GM21528 (cell line): Measurements from ENCODE around the gene BACH1.

Experiments used
- ATAC-seq: cut with Tn5 transposase; IDR thresholded peaks from one replicate; pipeline ENCODE4 v1.9.1; 2021; ENCODE audit warnings: mild to moderate bottlenecking, moderate library complexity; ENCODE audit not compliant: unreplicated experiment, low FRiP score

BACH1 gene

DNA sequence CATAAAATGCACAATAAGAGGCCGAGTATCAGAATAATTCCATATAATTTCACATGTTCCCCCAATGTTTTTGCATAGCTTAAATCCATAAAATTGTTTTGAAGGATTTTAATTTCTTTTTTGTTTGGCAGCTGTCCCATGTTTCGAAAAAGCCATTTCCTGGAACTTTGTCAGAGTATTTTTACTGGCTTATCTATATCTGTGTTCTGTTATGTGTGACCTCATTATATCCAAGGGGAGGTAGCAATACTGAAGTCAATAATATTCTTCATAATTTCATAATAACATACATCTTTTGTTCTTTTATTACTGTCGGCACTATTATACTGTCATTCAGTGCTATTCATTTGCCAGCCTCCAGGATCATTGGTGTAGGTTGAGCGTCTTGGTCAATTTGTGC, 9.4 kb upstream of the BACH1 start:
- ATAC-seq: no peak

DNA sequence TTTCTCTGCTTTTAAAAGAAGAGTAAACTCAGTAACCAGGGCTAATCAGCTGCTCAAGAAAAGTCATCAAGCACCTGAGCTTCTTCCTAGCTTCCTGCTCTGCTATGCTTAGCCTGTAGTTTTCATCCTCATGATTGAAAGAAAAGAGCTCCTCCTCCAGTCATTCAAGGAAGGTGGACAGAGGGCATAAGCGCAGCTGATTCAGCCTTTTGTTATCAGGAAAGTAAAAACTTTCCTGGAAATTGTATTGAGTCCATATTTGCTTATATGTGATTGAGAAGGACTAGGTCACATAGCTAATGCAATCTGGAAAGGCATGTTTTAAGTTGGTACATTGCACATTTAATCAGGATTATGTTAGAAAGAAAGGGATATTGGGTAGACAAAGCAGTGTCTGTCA, 8.5 kb upstream of the BACH1 start:
- no peak for ATAC-seq

DNA sequence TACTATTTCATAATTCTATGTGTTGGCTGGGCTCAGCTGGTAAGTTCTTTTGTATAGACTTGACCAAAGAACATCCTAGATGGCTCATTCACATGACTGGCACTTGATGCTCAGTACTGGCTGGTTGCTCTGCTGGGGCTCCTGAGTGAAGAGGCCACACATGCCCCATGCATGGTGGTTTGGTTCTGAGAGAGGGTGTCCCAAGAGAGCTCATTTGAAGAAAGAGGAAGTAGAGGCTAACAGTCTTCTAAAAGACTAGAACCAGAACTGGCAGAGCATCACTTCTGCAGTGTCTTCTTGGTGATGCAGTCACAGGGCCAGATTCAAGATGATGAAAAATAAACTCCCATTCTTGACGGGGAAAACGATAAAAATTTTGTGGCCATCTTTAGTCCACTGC, 5.2 kb upstream of the BACH1 start:
- peak; percentile 65 for ATAC-seq

DNA sequence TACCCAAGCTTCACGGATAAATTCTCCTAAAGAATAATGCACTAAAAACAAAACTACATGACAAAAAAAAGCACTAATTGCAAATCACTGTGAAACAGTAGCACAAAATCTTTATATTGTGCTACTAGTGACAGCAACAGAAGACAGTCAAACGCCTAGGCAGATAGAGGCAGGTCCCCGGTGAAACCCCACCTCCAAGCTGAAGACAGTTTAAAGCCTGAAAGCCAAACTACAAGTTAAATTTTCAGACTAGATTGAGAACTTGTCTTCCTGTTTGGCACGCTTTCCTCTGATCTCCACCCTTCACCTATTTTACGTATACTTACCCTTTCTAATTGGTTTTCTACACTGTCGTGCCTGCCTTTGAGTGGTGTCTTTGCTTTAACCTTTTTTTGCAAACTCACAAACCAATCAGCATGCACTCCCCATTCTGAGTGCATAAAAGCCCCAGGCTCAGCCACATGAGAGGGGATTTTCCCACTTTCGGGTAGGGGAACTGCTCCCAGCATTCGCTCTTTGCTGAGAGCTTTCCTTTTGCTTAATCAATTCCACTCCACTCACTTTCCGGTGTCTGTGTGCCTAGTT, 3.6 kb upstream of the BACH1 start:
- ATAC-seq: no peak

DNA sequence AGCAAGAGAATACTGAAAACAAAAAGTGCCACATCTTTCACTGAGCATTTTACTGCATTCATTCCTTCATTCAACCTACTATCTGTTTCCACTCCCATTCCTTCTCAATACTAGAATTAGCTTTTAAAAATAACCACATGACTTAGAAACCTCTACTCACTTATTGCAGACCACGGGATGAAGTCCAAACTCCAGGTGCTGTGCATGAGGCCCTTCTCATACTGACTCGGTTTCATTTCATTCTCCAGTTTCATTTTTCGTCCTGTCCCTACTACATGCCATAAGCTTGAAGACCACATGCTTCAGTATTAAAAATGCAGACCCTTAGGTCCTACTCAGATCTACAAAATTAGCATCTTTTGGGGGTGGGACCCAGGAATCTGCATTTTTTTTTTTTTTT, 2.3 kb upstream of the BACH1 start:
- ATAC-seq: no peak

DNA sequence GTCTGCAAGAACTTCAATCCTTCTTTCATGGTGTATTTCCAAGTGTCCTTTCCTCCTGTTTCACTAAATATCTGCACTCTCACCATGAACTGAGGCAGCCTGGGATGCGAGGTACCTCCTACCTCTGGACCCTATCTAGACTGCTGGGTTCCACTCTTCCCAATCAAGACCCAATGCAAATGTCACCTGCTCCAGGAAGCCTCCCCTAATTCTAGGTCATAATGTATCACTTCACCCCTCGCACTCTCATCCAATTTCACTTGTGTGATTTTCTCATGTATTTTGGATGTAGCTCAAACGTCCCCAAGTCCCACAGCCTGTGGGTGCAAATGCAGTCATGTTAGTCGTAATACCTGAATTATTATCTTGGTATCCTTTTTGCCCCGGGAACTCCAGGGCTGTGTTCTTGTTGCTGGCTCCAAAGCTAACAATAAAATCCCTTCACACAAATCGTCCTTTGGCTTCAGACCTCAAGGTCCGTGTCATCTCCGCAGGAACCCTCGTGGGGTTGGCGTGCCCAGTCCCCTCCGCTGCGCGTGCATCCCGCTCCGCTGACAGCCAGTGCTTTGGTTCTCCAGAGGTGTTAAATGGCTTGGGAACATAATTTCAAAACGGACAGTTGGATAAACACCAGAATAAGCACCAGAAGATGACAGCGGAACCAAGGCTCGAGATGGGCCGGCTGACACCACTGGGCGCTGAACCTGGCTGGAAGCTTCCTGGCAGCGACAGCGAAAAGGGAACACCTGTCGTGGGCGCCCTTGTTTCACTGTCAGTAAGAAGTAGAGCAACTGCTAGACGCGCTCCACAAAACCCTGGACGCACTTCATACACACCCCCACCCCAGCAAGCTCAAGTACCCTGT, 1.0 kb upstream of the BACH1 start:
- no peak for ATAC-seq

DNA sequence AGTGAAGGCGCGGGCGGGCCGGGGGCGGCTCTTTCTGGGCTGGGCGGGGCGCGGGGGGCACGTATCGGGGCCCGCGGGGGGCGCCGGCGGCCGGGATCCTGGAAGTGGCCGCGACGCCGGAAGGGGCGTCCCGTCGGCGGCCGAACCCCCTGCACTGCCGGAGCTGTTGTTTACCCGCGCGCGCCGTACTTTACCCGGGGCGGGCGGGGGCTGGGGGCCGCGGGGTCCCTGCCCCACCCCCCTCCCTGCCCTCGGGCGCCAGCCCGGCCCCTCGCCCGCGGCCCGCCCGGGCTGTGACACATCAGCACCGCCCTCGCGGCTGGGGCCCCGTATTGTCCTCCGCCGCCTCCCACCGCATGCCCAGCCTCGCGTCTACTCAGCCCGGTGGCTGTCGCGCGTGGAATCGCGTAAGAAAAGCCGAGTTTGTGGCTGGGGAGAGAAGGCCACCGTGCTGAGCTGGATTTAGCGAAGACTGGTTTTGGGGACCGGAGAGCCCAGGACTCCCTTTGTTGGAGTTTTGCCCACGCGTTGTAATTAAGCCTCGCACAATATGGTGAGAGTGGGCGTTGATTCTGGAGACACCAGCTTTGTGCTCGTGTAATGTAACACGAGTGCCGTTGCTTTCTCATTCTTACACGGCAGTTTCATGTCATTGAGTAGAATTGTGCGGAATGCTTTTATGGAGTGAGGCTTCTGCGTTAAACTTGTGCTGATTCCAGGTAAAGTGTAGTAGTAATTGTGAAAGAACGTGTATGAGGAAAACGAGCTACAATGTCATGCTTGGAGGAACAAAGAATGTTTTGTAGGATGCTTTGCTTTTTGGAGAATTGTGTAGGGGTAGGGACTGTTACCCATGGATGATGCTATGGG, 559 bp downstream of the BACH1 start:
- ATAC-seq: peak; percentile 20

DNA sequence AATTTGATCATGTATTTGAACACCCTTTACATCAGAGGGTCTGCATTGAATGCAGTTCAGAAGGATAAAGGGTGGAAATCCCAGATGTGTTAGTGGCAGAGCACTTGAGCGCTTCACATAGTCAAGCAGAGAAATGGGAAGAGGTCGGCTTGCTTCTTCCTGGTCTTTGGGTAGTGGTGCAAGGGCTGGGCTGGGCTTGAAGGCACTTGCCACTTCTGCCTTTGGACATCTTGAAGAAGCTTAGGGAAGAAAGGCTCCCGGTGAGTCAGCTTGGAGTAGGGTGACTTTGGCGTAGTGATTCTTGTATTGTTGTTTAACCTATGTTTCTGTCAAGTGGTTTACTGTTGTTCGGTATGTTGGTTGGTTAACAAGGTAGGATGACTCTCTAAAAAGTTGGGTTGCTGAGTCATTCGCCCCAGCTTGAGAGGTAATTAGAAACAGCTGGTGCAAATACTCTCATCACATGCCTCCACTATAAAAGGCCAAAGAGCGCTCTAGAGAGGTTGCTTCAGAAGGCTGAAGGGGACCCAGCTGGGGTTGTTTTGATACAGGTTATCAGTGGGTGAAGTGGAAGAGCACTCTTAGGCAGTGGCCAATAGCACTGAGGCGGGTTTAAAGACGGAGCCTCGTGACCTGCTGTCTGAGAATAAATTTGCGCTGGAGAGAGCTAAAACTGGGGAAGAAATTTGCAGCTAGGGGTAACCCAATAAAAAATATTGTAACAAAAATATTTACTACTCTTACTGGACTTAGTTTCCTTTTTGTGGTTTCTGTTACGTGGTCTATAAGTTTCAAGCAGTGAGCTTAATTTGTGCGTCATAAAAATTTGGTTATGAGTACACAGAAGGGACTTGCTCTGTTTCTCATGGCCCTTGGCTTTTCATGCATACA, 1.4 kb downstream of the BACH1 start:
- peak; percentile 71 for ATAC-seq

DNA sequence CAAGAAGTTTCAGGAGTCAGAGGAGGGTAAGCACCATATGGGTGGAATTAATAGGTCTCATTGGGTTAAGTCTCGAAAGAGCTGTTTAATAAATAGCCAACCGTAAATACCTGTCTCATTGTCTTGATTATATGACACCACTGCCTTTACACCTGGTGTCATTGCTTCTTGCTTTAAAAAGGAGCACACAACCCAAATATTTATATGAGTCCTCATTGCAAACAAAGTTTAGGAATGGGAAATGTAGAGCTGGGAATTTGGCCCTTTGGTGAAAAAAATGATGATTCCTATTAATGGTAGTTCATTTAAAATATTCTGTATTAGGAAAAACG, 2.1 kb downstream of the BACH1 start:
- no peak for ATAC-seq

DNA sequence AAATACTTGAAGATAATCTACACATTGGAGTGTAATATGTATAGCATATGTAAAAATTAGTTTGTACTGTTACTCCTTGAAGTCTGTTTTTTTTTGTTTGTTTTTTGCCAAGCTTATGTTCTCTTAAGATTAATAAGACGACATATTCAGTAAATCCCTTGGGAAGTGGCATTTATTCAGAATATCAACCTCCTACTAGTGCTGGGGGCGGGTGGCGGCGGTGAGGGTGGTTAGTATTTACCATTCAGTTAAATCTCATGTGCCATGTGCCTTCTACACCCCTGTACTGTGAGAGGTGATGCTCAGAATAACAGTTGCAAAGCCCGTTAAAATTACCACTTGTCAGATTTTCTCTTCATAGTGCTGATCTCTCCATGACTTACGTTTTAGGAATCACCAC, 3.0 kb downstream of the BACH1 start:
- no peak for ATAC-seq

DNA sequence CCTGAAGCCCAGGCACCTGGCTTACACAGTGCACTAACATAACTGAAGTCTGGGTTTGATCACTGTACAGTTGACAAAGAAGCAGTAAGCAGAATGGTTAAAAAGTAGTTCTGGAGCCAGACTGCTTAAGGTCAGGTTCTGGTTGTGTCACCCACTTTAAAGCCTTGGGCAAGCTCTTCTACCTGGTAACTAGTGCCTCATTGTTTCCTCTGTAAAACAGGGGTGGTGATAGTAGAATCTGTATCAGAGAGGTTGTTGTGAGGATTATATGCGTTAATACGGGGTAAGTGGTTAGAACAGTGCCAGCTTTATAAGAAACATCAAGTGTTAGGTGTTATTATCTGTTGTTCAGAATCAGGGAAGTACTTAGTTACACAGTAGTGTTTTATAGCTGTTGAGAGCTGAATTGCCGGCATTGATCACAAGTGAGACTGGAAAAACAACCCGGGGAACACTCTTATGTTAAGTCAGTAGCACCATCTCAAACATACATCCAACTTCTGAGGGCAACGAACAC, 3.7 kb downstream of the BACH1 start:
- ATAC-seq: no peak

DNA sequence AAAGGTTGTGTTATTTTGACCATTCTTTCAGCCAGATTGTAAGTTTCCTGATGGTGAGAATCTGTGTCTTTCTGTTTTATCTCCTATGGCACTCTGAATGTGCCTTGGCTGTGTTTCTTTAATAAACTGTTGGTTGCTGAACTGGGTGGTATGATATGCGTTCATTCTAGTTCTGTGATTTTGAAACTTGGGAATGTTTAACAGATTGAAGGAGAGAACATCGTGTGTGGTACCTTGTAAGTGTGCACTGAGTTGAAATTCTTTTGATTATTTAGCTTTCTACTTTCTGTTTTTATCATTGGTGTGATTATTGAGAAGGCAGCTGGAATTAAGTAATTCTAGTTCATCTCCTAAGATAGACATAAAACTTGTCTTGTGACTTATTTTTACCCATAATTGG, 4.6 kb downstream of the BACH1 start:
- ATAC-seq: no peak

DNA sequence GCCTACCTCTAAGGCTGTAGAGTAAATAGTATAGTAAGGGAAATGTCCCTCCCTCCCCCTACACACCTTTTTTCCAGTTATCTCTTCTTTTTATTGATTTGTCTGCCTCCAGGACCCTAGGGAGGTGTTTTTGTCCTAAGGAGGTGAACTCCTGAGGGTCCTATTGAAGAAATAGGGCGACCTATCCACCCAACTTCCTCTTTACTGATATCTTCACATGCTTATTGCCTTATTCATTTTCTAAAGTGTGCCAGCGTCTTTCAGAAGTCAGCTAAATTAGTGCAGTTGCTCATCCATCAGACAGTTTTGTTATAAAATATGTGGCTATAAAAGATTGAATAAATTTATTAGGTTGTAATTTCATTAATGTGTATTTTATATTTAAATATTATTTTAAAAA, 5.9 kb downstream of the BACH1 start:
- no peak for ATAC-seq

DNA sequence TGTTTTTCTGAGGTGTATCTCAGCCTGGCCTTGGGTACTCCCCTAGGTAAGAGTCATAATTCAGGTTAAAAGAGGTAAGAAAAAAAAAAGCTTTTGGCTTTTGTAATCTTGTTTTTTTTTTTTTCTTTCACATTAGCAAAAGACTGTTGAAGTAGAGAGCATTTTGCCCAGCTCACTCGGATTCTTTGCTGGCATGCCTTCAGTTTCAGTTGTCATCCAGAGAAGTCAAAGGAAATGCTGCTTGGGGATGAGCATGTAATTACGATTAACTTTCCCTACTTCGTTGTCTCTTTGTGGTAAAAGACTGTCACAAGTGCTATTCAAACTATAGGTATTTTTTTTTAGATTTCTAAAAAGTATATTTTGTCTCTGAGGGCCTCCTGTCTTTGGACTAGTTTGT, 6.3 kb downstream of the BACH1 start:
- no peak for ATAC-seq

DNA sequence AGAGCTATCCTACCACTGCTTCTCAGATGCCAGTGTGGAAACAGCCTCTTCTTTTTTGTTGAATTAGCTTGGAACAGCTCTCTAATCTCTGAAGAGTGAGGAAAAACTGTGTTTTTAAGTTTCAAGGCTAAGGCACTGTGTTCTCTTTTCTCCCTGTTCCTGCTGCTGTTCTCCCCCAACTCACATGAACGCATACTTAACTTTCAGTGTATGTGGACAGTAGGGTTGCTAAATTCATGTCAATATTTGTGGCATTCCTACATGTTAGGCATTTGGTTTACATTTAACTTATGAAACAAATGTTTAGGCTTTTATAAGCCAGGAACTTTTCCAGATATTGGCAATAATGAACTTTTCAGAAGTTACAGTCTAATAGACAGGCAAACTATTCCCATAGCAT, 6.8 kb downstream of the BACH1 start:
- ATAC-seq: no peak

DNA sequence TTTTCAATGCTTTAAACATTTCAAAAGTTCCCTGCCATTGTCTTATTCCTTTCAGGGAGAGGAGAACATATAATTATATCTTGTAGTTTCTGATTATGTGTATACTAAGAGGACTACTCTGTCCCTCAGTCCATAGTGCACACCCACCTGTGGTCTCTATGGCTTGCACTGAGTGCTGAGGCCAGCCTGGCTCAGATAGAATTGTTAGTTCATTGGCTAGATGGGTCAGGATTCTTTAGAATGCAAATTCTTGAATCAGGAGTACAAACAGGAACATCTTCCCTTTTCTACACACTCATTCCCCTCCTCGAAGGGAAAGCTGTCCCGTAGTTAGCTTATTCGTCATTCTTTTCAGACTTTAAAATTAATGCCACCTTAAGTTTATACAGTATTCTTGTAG, 8.2 kb downstream of the BACH1 start:
- ATAC-seq: no peak

DNA sequence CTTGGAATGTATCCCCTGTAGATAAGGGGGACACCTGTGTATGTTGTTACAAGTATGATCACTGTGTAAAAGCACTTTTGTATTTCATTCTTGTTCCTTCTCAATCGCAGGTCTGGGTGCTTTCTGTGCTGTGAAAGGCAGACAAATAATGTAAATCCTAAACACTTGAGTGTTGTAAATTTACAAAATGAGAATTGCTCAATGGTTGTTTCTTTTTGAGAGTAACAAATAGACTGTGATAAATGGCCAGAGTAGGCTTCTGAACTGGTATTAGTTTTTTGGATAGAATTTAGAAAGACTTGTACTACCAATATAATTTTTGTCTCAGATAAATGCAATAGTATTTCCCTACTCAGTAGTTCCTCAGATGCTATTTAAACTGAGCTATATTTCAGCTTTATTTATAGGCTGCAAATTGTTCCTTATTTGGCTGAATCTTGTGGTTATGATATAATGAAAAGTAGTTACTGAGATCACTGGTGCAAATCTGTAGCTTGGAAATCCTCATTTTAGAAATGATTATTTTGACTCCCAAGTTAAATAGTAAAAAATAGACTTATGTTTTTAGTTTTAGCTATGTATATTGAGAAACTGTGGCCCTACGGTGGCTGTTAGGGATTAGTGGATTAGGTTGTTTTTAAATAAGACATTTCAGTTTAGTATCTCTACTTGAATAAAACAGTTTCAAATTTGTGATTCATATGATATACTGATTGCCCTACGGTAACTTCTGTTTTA, 9.2 kb downstream of the BACH1 start:
- no peak for ATAC-seq

DNA sequence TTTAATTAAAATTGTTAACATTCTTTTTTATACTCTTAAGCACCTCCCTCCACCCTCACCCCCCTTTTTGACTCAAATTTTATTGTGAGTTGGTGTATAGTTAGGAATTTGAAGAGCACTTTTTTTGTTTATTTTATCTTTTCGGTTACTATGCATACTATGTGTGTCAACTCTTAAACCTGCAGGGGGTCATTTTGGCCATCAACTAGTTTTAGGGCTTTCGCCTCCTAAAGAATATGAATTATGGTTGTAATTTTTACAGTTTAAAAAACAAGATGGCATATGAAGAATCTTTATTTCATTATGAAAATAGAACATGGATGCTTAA, 9.7 kb downstream of the BACH1 start:
- ATAC-seq: no peak

DNA sequence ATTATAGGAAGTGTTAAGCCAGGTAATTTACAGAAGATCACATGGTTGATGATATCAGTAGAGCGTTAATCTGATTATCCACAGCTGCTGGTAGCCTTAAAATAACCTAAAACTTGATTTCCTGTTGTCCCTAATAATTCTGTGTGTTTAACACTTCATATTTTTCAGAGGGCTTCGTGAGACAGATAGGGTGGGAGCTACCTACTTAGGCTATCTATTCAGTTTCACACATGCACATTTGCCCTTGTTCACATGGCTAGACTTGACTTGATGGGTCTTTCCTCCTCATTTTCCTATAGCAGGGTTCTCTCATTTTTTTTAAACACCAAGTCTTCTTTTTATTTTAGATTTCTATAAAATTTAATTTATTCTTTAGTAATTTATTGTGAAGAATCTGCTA, 11.0 kb downstream of the BACH1 start:
- ATAC-seq: no peak

DNA sequence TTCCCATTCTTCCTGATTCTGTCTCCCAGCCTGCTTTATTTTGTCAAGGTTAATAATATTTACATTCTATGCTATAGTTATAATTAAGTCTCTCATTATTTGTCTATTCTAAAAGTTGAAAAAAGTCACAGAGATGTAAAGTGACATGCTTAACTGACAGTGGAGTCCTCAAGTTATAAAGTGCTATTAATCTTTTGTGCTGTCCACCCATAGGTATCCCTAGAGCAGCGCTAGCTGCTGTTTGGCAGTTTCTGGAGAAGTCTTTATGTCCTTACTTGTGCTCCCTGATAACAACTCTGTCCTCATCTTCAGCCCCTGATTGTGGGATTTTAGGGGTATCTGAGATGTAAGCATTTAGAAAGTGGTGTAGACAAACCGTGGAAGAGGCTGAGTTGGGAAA, 13.1 kb downstream of the BACH1 start:
- ATAC-seq: no peak
